ENCODE data around the gene GCNT4. TPM values are rescaled to one million over a fixed set of nuclear protein-coding genes. Genes with fewer than 3 reads are reported as not detected.

Gene GCNT4
- total RNA-seq, 1 experiment from 2014 or later = 0.63 TPM

DNA sequence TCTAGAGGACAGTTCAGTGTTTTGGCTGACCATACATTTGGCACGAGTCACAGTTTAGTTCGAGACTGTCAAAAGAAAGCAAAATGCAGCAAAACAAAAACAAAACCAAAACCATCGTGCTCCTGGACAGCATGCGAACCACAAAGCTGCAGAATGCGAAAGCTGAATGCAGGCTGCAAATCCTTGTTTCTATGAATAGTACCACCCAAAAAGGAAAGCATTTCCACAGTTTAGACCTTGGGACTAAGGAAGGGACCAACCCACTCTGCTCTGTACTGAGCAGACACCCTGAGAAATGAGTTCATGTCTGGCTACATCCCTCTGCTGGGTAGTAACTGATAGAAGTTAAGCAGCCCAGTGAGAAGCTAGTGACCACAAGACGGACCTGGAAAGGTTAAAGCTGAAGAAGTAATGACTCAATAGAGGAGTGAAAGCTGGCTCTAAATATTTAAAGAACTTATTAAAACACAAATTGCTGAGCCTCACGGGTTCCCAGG is 3.9 kb downstream of the GCNT4 start:
- no peak overlapping the region for H2BK120ac ChIP-seq (ENCODE audit: low read depth, low read length, poor library complexity, severe bottlenecking)
- no peak overlapping the region for H4K5ac ChIP-seq (ENCODE audit: insufficient read length, low read depth, low read length)
- H3K18ac ChIP-seq (ENCODE audit: insufficient read length, low read depth, low read length) = no peak overlapping the region
- no peak overlapping the region for H3K4me2 ChIP-seq (ENCODE audit: insufficient read depth, insufficient read length, low read length)
- no peak overlapping the region for H3T11ph ChIP-seq (ENCODE audit: low read length)
- H2BK12ac ChIP-seq (ENCODE audit: insufficient read length, low read depth, low read length) = no peak overlapping the region
- H4K20me1 ChIP-seq (ENCODE audit: control insufficient read depth, insufficient read depth, insufficient read length) = no peaks in the 10 kb centered on the region
- H3K4me1 ChIP-seq (ENCODE audit: insufficient read depth, low read length) = peaks cover 16% of the 10 kb centered on the region
- peaks cover 4% of the 10 kb centered on the region for H3K23me2 ChIP-seq (ENCODE audit: insufficient read length, low read depth, low read length, poor library complexity, severe bottlenecking)
- no peak for DNase-seq
- no peaks in the 10 kb centered on the region; the same call in 1 of the 2 replicates for H3K27me3 ChIP-seq (ENCODE audit: insufficient read depth, low read length)
- Mint-ChIP-seq H3K27me3 (ENCODE audit: low read depth) (peaks cover 23% of the 10 kb centered on the region), H3K4me1 (peaks cover 21 to 23% of the 10 kb centered on the region in 2 experiments), H3K36me3 (ENCODE audit: insufficient read depth in 1 of 3, low read depth in 3 of 3) (peaks cover 0 to 4% (median 0%) of the 10 kb centered on the region in 3 experiments; a peak in 1 of 7 replicates), H3K4me3 (no peak overlapping the region), H3K9me3 (no peaks in the 10 kb centered on the region; a peak in 2 of 5 replicates), H3K27ac (no peak overlapping the region)
- H3K4ac ChIP-seq (ENCODE audit: low read depth, low read length) = no peak overlapping the region
- peaks cover 41% of the 10 kb centered on the region for H3K79me2 ChIP-seq (ENCODE audit: insufficient read depth, low read length)
- no peak overlapping the region for H2BK5ac ChIP-seq (ENCODE audit: insufficient read length, low read length)
- no peak overlapping the region for H3K23ac ChIP-seq (ENCODE audit: insufficient read length, low read depth, low read length)
- no peak overlapping the region for H3K14ac ChIP-seq (ENCODE audit: insufficient read depth, low read length)
- no peaks in the 10 kb centered on the region for H3K79me1 ChIP-seq (ENCODE audit: insufficient read depth, low read depth, low read length, poor library complexity, severe bottlenecking)
- no peaks in the 10 kb centered on the region for H3K9me3 ChIP-seq (ENCODE audit: control insufficient read depth, low read depth, low read length)
- peak overlapping the region; percentile 10 for H3K9ac ChIP-seq (ENCODE audit: extremely low read depth, insufficient read length, low read length)
- no peak overlapping the region for H4K8ac ChIP-seq (replicated peaks; ENCODE audit: insufficient read length, low read depth, low read length)
- no peak overlapping the region for H2BK15ac ChIP-seq (ENCODE audit: low read depth, low read length)
- no peak overlapping the region for H4K91ac ChIP-seq (ENCODE audit: insufficient read length, low read depth, low read length)
- no peak overlapping the region for H2AK5ac ChIP-seq (ENCODE audit: insufficient read length, low read length)
- no peak overlapping the region for H2AFZ ChIP-seq (ENCODE audit: low read length)
- H2BK20ac ChIP-seq (ENCODE audit: low read depth, low read length, poor library complexity, severe bottlenecking) = no peak overlapping the region
- WGBS (ENCODE audit: extremely low coverage, insufficient read length, low lambda C conversion rate) = no CpG with 5 or more reads among the region's 7 CpGs
- no peak overlapping the region for H3K56ac ChIP-seq (ENCODE audit: insufficient read length, low read depth, low read length)
- TF ChIP-seq, protein P1, sequence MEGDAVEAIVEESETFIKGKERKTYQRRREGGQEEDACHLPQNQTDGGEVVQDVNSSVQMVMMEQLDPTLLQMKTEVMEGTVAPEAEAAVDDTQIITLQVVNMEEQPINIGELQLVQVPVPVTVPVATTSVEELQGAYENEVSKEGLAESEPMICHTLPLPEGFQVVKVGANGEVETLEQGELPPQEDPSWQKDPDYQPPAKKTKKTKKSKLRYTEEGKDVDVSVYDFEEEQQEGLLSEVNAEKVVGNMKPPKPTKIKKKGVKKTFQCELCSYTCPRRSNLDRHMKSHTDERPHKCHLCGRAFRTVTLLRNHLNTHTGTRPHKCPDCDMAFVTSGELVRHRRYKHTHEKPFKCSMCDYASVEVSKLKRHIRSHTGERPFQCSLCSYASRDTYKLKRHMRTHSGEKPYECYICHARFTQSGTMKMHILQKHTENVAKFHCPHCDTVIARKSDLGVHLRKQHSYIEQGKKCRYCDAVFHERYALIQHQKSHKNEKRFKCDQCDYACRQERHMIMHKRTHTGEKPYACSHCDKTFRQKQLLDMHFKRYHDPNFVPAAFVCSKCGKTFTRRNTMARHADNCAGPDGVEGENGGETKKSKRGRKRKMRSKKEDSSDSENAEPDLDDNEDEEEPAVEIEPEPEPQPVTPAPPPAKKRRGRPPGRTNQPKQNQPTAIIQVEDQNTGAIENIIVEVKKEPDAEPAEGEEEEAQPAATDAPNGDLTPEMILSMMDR (conservative IDR thresholded peaks at IDR 0.05) = no peak
- no peak overlapping the region for H3K27ac ChIP-seq (ENCODE audit: insufficient read length, low read depth, low read length)
